MCF 10A (cell line): ENCODE measurements around the gene CC2D1A. TPM values are rescaled to one million over a fixed set of nuclear protein-coding genes. Genes with fewer than 3 reads are reported as not detected.

Experiments used
- Bru-seq: library from RNA; stranded (reverse); fragments of 400-500 nt; gene quantifications from one replicate; lab custom pipeline; 2021; lab: Mats Ljungman, UMichigan
- BruChase-seq, 2 experiments: library from RNA; stranded (reverse); fragments of 400-500 nt; gene quantifications; one replicate each; lab custom pipeline; 2021; lab: Mats Ljungman, UMichigan
- BruUV-seq: library from RNA; stranded (reverse); fragments of 400-500 nt; replicated peaks from 2 replicates; lab custom pipeline; 2021; lab: Mats Ljungman, UMichigan
- CTCF ChIA-PET: fragments of 300-600 bp; sonication (Branson Sonifier 250); formaldehyde crosslinking; extraction: SDS; loops from one replicate; lab custom pipeline; 2021; ENCODE audit warnings: antibody characterized with exemption, inconsistent platforms; lab: Yijun Ruan, JAX
- POLR2A ChIA-PET: fragments of 300-600, 350-650 bp; sonication (Branson Sonifier 250); formaldehyde crosslinking; extraction: SDS; loops from one replicate; lab custom pipeline; 2020; ENCODE audit warnings: antibody characterized with exemption, inconsistent platforms; lab: Yijun Ruan, JAX
- DNase-seq: peaks from one replicate; pipeline ENCODE4 v3.0.0-alpha.2; 2018; ENCODE audit not compliant: unreplicated experiment
- H3K27ac Mint-ChIP-seq: one replicate; pipeline ENCODE4 v1.8.0; 2022; ENCODE audit warnings: mild to moderate bottlenecking, low read depth, mixed read lengths; ENCODE audit not compliant: unreplicated experiment
- H3K27me3 Mint-ChIP-seq: one replicate; pipeline ENCODE4 v1.8.0; 2022; ENCODE audit warnings: mixed read lengths; ENCODE audit not compliant: insufficient read depth, unreplicated experiment
- H3K36me3 Mint-ChIP-seq: one replicate; pipeline ENCODE4 v1.8.0; 2022; ENCODE audit warnings: mild to moderate bottlenecking, moderate library complexity, mixed read lengths; ENCODE audit not compliant: insufficient read depth, unreplicated experiment
- H3K4me1 Mint-ChIP-seq: one replicate; pipeline ENCODE4 v1.8.0; 2022; ENCODE audit warnings: mixed read lengths; ENCODE audit not compliant: insufficient read depth, unreplicated experiment
- H3K4me3 Mint-ChIP-seq: one replicate; pipeline ENCODE4 v1.8.0; 2022; ENCODE audit warnings: mild to moderate bottlenecking, moderate library complexity, mixed read lengths; ENCODE audit not compliant: unreplicated experiment
- H3K9me3 Mint-ChIP-seq: one replicate; pipeline ENCODE4 v1.8.0; 2022; ENCODE audit warnings: mixed read lengths; ENCODE audit not compliant: unreplicated experiment
- intact Hi-C: fragments of 100-400 bp; cut with micrococcal nuclease; formaldehyde crosslinking; loops from 2 replicates; pipeline ENCODE4 v1.14.1; 2022
- long read RNA-seq: library from polyadenylated mRNA; stranded (forward); transcript quantifications from one replicate; pipeline ENCODE4 v2.0.0, GENCODE V29; 2022
- total RNA-seq: library from RNA; stranded (reverse); gene quantifications from 2 replicates; pipeline ENCODE4 v1.2.3, GENCODE V29; 2022
- TF ChIP-seq, protein P1 (sequence below): fragments of 200-600 bp; IDR thresholded peaks from one replicate; pipeline ENCODE4 v1.8.0; 2022; ENCODE audit warnings: antibody characterized with exemption, mild to moderate bottlenecking; ENCODE audit not compliant: unreplicated experiment

Gene CC2D1A
- 36.7 and 37.1 TPM in 2 replicates for total RNA-seq
- Bru-seq, nascent RNA, result percentile 51 among the genes with signal in this experiment
- BruChase-seq, experiment 1, labeled RNA remaining after a 6-hour chase, result percentile 62 among the genes with signal in this experiment
- percentile 52 among the genes with signal in this experiment for BruChase-seq, experiment 2, labeled RNA remaining after a 2-hour chase
- long read RNA-seq, transcript CC2D1A-201 (29 exons, 3,581 nt), result major isoform, 25 of 87 reads
- long read RNA-seq, partial matches to known transcripts, result 20 of 87 reads
- long read RNA-seq, other reads (novel, unspliced or antisense), result 40 of 87 reads

DNA sequence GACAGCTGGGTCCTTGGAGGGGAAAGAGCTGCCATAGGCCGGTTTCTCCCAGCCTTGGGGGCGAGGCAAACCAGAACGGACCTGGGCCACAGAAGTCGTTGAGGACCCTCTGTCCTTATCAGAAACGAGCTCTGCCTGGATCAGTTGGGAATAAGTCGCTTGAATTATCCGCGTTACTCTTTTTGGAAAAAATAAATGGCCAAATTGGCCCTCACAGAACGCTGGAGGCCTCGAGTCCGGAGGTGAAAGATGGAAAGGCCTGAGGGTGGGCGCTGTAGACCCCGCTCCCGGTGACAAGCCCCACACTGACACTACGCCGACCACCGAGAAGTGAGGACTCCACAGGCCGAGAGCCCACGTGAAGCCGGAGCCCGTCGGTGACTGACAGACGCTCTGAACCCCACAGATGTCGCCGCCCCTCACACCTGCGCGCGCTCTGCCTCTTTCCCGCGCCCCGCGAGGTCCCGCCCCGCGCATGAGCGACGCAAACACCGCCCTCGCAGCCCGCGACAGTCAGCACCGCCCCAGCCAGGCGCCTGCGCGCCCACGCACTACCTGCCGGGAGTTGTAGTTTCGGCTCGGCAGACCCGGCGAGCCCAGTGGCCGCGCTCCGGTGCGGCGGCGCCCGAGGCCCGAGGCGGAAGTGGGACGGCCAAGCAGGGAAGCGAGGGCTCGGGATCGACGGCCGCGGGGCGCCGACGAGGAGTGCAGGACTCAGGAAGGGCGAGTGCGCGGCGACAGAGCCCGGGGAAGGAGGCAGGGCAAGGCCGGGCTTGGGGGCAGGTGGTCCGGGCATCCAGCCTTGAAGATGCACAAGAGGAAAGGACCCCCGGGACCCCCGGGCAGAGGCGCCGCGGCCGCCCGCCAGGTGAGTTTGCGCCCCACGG is at the start of gene CC2D1A, which contains the start of gene BRME1:
CC2D1A (plus strand) TSS at position 568 of the 887 bp plus-strand sequence; CDS start at position 809, 241 bp downstream.
BRME1 (minus strand) TSS at position 484 of the 887 bp plus-strand sequence. CDS start 1,225 bp downstream, outside the sequence.
- DNase-seq, result peak; percentile 89
- peaks cover 19% of the 10 kb centered on the region for H3K36me3 Mint-ChIP-seq
- intact Hi-C loops, result no loop called here
- no peaks in the 10 kb centered on the region for H3K9me3 Mint-ChIP-seq
- no TSS peak for BruUV-seq
- peaks cover 4% of the 10 kb centered on the region for H3K4me1 Mint-ChIP-seq
- peak within 1 kb of the TSS; percentile 84 for H3K27ac Mint-ChIP-seq
- H3K4me3 Mint-ChIP-seq, result peak within 1 kb of the TSS; percentile 84
- H3K27me3 Mint-ChIP-seq, result no peaks in the 10 kb centered on the region
- CTCF ChIA-PET, result interaction anchor here (1.8 kb wide), 1 partner anchor 169 kb away, joined by 5 read pairs; no protein-coding TSS in a partner anchor
- POLR2A ChIA-PET, result interaction anchor here (0.6 kb wide), 1 partner anchor 1299 kb away, joined by 3 read pairs; no protein-coding TSS in a partner anchor
- TF ChIP-seq, protein P1, sequence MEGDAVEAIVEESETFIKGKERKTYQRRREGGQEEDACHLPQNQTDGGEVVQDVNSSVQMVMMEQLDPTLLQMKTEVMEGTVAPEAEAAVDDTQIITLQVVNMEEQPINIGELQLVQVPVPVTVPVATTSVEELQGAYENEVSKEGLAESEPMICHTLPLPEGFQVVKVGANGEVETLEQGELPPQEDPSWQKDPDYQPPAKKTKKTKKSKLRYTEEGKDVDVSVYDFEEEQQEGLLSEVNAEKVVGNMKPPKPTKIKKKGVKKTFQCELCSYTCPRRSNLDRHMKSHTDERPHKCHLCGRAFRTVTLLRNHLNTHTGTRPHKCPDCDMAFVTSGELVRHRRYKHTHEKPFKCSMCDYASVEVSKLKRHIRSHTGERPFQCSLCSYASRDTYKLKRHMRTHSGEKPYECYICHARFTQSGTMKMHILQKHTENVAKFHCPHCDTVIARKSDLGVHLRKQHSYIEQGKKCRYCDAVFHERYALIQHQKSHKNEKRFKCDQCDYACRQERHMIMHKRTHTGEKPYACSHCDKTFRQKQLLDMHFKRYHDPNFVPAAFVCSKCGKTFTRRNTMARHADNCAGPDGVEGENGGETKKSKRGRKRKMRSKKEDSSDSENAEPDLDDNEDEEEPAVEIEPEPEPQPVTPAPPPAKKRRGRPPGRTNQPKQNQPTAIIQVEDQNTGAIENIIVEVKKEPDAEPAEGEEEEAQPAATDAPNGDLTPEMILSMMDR, result no peak

DNA sequence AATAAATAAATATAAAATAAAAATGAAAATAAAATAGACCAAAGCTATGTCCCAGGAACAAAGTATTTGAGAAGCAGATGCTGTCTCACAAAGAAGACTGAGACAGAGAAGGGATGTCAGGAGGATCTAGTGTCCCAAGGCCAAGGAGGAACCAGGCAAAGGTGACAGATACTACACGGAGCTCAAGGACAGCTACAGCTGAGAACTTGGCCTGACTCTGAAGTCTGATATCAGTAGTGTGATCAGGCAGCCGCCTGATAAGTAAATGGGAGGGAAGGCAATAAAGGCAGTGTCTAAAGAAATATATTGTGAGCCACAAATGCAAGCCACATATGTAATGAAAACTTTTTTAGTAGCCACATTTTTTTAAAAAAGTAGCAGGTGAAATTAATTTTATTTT is 49.5 kb upstream of the CC2D1A start:
- POLR2A ChIA-PET, result interaction anchor here (1.2 to 14.8 kb wide), 4 partner anchors 10 to 62 kb away, joined by 3 to 265 read pairs (median 6); partner anchors contain the start of gene ZSWIM4
- peak overlapping the region; percentile 3 for H3K27ac Mint-ChIP-seq

DNA sequence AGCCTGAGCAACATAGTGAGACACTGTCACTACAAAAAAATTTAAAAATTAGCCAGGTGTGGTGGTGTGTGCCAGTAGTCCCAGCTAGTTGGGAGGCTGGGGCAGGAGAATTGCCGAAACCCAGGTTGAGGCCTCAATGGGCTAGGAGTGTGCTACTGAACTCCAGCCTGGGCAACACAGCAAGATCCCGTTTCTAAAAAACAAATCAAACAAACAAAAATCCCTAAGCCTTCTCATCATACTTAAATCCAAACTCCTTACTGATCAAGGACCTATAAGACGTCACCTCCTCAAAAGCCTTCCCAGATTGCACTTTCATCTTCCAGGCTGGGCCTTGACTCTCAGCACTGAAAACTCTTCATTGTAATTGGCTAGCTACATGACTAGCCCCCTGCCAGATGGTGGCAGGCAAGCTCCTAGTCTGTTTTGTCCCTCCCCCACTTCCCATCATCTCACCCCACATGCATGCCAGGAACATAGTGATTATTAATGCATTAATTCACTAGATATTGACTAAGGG is 46.6 kb upstream of the CC2D1A start:
- Mint-ChIP-seq H3K27ac (no peak overlapping the region), H3K4me1 (peaks cover 19% of the 10 kb centered on the region), H3K36me3 (no peaks in the 10 kb centered on the region), H3K4me3 (no peak overlapping the region), H3K27me3 (peaks cover 6% of the 10 kb centered on the region), H3K9me3 (no peaks in the 10 kb centered on the region)
- no TSS peak for BruUV-seq
- TF ChIP-seq, protein P1, result no peak
- intact Hi-C loops, result no loop called here
- ChIA-PET POLR2A (interaction anchor here (0.6 to 14.8 kb wide), 15 partner anchors 9 to 659 kb away, joined by 3 to 265 read pairs (median 5); partner anchors contain the start of genes C19orf53 and ZSWIM4), CTCF (interaction anchor here (0.7 to 1.7 kb wide), 6 partner anchors 23 to 216 kb away, joined by 3 to 6 read pairs (median 4); no protein-coding TSS in a partner anchor)
- DNase-seq, result no peak

More for the DNA sequence above, 49.5 kb upstream of the CC2D1A start:
- BruUV-seq, result no TSS peak
- TF ChIP-seq, protein P1, result no peak
- Mint-ChIP-seq H3K27me3 (no peaks in the 10 kb centered on the region), H3K4me3 (no peak overlapping the region), H3K4me1 (peaks cover 7% of the 10 kb centered on the region), H3K9me3 (no peaks in the 10 kb centered on the region), H3K36me3 (no peaks in the 10 kb centered on the region)
- intact Hi-C loops, result no loop called here
- no peak for DNase-seq
- CTCF ChIA-PET, result interaction anchor here (0.7 to 0.8 kb wide), 2 partner anchors 60 to 88 kb away, joined by 3 to 5 read pairs; no protein-coding TSS in a partner anchor
